DLD1 (cell line): ENCODE results near the gene ANGPT4.
"Not testable (repeated sequence)": the region's sequence is repeated elsewhere in the genome, so short reads cannot be mapped to it uniquely, and the experiment has no call there.

ENCODE experiments used
- in situ Hi-C: cut with HindIII; loops from 2 replicates; pipeline ENCODE4 v1.10.0; 2017; ENCODE audit warnings: low sequenced_read_pairs

Gene ANGPT4

DNA sequence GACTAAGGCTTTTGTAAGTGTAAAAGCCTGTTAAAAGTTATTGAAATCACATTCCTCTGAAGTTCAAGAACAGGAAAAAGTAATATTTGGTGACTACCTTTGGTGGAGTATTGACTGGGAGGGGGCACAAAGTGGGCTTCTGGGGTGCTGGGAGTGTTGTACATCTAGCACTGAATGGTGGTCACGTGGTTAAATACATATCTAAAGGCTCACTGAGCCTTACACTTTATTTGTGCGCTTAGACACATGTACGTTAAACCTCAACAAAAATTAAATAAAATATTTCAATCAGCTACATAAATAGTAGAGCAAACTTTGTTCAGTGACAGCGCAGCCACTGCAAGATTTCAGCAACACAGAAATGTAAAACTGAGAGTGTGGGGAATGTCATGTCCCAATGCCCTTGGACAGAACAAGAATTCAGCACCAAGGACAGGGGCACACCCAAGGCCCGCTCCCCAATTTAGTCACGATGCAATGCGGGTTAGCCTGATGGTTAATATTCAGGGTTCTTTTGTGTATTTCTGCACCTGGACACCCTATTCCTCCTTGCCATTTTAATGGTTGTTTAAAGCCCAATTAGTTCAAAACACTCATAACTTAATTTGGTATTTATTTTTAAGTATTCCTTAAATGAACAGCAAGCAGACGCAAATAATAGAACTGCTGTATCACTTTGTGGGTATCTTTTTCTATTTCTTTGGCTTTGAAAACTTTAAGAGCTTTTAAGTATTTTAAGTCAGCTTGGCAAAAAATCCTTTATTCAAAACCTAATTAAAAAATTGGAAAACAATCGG lies 37.4 kb downstream of the ANGPT4 start:
- in situ Hi-C loops, result no loop called here

GRCh38 chr20:877814-878213 lies 38.3 kb downstream of the ANGPT4 start:
- in situ Hi-C loops, result no loop called here

DNA sequence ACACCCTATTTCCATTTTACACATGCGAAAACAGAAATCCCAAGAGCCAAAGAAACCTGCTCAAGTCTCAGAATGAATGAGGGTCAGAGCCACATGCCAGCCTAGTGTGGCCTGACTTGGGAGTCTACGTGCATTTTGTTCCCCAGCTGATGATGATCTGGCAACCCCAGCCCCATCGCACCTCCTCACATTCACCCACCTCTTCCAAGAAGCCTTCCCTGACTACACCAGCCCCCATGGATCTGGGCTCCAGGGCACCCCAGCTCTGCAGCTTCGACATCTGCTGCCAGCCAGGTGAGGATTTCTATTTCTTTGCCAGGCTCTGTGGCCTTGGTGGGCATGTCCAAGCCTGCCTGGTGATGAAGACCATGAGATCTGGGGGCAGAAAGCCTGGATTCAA lies 41.0 kb downstream of the ANGPT4 start:
- in situ Hi-C loops, result no loop called here

- in situ Hi-C loops, result no loop called here
These were observed 42.1 kb downstream of the ANGPT4 start for GRCh38 chr20:873875-874607.

GRCh38 chr20:872855-873520 lies 43.1 kb downstream of the ANGPT4 start:
- in situ Hi-C loops, result no loop called here

DNA sequence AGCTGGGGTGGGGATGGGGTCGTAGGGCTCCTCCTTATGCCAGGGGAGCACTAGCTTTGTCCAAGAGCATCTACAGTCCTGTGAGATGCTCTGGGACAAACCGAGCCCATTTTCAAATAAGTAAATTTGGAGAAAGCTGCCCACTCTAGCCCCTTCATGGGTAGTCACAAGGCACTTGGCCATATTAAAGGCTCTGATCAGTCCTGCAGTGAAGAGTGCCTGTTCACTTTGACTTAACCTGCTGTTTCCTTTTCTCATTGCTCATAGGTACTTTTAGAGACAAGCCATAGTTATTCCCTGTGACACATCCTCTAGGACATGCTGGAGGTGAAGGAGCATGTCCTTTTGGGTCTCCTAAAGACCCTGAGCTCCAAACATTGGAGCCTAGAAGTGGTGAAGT lies 44.2 kb downstream of the ANGPT4 start:
- in situ Hi-C loops, result no loop called here

- in situ Hi-C loops, result no loop called here
These were observed 44.7 kb downstream of the ANGPT4 start for GRCh38 chr20:871436-871835.

DNA sequence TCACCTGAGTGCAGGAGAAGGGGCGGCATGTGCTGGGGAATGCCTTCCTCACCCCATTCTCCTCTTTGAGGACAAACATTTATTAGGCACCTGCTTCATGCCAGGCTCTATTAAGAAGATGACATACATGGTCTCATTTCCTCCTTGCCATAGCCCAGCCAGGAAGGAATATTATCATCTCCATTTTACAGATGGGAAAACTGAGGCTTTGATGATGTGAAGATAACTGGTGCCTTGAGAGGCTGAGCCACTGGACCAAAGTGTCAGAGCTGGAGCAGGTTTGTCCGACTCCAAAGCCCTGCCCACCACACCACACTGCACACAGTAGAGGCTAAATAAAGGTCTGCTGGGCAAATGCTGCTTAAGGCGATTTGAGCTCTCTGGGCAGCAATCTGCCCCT lies 45.4 kb downstream of the ANGPT4 start:
- in situ Hi-C loops, result no loop called here

DNA sequence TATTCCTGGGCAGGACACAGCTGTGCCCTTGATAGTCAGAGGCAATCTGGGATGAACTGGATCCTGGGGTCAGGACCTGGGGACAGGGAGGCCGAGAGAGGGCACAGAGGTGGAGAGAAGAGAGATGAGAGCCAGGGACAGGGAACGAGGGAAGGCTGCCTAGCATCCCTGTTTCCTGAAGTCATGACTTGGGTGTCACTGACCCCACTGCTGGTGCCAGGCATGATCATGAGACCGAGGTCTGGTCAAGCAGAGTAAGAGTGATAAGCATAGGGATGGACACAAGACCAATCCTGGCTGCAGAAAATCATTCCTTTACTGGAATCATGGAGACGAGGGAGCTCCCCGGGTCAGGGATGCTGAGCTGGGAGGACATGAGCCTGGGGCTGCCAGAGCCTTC lies 46.5 kb downstream of the ANGPT4 start:
- in situ Hi-C loops, result no loop called here

DNA sequence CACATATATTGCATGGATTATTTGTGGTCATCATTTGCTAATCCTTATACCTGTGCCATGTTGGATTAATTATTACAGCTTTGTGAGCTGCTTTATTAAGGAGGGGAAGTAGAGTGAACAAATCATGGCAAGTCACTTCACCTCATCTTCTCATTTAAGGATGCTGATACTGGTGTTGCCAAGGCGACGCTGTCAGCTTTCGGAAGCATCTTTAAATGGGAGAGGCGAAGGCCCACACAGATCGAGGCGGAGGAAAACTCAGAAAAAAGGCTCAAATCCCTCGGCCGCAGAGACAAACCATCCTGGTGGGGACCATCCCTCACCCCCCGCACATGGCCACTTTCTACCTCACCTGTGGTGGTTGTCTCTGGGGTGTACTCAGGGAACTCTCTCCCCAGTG lies 47.9 kb downstream of the ANGPT4 start:
- in situ Hi-C loops, result no loop called here

GRCh38 chr20:865440-865839 lies 50.7 kb downstream of the ANGPT4 start:
- in situ Hi-C loops, result no loop called here

DNA sequence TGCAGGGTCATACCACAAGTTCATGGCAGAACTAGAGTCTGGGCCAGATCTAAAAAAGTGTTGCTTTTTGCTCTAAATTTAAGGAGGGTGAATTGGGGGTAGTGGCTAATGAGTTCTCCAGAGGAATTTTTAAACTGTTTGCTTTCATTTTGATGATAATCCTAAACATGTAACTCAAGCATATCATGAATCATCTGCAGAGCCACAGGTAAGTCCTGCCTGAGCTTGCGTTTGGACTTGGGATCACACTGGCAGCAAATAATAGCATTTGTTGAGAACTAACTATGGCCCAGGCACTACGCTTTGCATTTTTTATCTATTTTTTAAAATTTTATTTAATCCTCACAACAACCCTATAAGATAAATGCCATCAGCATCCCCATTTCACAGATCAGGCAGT lies 55.2 kb downstream of the ANGPT4 start:
- in situ Hi-C loops, result no loop called here

GRCh38 chr20:859751-860231 lies 56.3 kb downstream of the ANGPT4 start:
- in situ Hi-C loops, result no loop called here

- in situ Hi-C loops, result no loop called here
These were observed 58.1 kb downstream of the ANGPT4 start for GRCh38 chr20:858011-858410.

GRCh38 chr20:856361-856775 lies 59.8 kb downstream of the ANGPT4 start:
- in situ Hi-C loops, result no loop called here

DNA sequence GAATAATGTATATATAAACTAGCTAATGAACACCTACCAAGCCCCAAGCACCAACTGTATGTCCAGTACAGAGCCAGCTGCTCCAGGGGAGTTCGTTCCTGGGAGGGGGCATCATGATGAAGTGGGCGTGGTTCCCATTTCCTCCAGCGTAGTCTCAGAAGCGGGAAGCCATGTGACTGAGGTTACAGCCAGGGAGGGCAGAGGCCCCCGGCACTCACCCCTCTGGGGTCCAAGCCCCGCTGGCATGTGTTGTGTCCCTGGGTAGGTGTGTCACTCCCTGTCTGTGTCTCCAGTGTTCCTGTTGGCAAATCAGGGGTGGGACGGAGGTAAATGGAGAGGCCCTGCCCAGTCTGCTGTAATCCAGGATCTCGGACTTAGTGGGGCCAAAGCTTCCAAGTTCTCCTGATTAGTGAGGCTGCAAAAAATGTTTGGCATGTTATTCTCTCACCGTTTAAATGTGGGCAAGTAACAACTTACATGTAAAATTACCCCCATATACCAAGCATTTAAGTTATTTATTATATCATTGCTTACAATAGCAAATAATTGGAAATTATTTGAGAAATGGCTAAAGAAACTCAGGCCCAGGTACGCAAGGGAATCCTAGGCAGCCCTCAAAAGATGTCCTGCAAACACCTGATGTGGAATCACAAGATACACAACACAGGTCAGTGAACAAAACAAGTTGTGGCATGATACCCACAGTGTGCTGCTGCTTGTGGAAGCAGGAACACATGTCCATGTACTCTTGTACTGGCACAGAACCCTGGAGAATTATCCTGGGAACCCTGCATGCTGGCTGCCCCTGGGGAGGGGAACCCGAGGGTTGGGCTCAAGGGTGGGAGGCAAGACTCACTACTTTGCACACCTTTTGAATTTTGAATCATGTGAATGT lies 60.4 kb downstream of the ANGPT4 start:
- in situ Hi-C loops, result no loop called here

DNA sequence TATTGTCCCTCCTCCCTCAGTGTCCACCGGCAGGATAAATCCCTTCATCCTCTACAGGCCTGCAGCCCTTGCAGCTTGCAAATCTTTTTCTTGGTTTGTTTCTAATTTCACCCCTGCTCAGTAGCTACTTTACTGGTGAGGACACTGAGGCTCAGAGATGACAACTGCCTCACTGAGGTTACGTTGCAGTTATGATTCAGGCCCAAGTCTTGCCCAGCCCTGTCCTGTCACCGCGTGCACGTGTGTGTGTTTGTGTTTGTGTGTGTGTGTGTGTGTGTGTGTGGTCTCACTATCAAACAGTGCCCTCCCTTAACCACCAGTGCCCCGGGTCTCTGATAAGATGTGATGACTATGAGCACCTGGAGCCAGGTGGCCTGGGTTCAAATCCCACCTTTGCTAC lies 61.5 kb downstream of the ANGPT4 start:
- in situ Hi-C loops, result no loop called here

DNA sequence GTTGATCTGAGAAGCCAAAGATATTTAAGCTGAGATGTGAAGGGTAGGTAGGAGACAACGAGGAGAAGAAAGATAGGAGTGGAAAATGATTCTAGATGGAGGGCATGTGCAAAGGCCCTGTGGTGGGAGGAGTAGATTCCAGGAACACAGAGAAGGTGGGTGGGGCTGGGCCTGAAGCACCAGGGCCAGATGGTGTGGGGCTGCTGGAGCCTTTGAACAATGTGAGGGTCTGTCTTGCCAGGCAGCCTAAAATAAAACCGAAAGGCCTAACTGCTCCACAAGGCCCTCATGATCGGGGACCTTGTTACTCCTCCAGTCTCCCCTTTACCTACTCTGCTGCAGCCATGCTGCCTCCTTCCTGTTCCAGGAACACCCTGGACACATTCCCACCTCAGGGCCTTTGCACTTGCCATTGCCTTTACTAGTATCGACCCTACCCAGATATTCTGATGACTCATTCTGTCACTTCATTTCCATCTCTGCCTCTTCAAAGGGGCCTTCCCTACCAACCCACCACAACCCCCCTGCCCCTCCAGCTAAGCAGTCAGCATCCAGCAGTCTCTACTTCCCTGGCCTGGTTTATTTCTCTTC lies 62.6 kb downstream of the ANGPT4 start:
- in situ Hi-C loops, result no loop called here

GRCh38 chr20:848731-849130 lies 67.4 kb downstream of the ANGPT4 start:
- in situ Hi-C loops, result not testable (repeated sequence)

- in situ Hi-C loops, result no loop called here
These were observed 67.9 kb downstream of the ANGPT4 start for GRCh38 chr20:848193-848592.
